Measurements from ENCODE around the gene ARL10.
A peak's percentile ranks its signal among the peaks of the same experiment; 100 is the strongest.

Gene ARL10, protein sequence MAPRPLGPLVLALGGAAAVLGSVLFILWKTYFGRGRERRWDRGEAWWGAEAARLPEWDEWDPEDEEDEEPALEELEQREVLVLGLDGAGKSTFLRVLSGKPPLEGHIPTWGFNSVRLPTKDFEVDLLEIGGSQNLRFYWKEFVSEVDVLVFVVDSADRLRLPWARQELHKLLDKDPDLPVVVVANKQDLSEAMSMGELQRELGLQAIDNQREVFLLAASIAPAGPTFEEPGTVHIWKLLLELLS

DNA sequence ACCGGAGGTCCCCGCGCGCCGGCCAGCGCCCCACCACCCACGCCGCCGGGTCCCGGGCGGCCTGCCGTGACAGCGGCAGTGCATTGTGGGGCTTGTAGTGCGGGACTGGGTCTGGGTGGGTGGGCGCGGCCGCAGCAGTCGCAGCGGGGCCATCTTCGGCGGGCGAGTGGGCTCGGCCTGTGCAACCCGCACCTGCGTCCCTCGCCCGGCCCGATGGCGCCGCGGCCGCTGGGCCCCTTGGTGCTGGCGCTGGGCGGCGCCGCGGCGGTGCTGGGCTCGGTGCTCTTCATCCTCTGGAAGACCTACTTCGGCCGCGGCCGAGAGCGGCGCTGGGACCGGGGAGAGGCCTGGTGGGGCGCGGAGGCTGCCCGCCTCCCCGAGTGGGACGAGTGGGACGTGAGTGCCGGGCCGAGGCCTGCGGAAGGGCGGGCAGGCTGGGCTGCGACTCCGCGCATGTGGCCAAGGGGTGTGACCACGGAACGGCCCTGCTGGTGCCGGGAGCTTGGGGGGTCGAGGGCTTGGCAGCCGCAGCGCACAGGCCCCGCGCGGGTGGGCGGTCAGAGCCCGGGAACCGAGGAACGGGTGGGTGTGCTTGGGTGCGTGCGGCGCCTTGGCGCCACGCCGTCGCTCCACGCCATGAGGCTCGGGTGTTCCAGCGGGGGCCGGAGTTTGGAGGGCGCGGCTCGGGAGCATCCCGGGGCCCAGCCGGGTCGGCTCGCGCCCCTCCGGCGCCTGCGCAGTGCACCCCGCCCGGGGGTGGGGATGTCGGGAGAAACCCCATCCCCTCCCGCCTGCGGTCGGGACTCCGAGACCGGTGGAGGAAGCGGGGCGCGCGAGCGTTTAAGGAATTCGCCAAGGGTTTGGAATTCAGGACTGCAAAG lies at the start of gene ARL10:
Gene ARL10 (plus strand): TSS at position 137 of the 881 bp plus-strand sequence. CDS start 77 bp downstream, at position 214.
- no peak for DNase-seq

DNA sequence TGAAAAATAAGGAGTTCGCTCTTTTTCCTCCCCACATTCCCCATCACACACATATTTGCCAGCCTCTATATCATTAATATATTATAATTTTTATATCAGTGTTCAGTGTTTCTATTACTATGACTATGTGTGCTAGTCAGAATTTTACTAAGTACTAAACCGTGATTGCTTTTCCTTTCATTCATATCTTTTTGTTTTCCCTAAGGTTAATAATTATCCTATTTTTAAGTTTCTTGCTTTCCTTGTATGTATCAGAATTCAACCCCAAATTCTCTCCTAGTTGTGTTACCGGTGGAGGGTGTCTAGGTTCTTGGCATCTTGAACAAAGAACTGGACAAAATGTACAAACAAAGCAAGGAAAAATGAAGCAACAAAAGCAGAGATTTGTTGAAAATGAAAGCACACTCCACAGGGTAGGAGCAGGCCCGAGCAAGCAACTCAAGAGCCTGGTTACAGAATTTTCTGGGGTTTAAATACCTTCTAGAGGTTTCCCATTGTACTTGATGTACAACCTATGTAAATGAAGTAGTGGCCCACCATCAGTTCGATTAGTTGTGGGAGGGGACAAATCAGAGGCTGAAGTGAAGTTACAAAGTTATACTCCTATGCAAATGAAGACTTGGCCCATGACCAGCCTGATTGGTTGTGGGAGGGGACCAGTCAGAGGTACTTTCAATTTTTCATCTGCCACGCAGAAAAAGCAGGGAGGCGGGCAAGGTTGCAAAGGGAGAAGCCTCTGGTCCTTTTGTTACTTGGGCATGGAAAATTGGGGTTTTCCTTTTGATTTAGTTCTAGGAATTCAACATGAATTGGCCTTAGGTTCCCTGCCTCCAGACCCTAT lies 47.5 kb upstream of the ARL10 start:
- DNase-seq, result no peak

DNA sequence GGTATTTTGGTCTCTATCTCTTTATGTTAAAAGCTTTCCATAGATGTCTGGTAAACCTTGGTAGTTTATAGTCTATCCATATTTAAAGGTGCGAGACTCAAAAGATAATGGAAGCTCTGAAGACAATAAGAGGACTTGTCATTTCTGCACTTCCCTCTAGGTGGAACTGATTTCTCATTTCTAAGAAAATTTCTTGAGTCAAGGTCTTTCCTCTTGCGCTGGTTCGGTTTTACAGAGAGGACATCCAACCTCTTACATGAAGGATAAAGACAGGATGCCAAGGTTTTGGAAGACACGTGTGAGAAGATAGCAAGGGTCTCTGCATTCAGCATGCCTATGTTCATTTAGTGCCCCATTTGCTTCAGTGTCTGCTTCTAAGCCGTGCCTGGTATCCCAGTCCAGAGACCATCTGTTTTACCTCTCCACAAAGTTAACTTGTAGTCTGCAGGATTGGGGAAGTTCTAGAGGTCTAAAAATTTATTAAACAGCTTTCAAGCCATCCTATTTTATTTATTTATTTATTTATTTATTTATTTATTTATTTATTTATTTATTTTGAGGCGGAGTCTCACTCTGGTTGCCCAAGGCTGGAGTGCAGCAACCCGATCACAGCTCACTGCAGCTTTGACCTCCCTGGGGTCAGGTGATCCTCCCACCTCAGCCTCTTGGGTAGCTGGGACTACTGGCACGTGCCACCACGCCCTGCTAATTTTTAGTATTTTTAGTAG lies 45.3 kb upstream of the ARL10 start:
- DNase-seq, result no peak

DNA sequence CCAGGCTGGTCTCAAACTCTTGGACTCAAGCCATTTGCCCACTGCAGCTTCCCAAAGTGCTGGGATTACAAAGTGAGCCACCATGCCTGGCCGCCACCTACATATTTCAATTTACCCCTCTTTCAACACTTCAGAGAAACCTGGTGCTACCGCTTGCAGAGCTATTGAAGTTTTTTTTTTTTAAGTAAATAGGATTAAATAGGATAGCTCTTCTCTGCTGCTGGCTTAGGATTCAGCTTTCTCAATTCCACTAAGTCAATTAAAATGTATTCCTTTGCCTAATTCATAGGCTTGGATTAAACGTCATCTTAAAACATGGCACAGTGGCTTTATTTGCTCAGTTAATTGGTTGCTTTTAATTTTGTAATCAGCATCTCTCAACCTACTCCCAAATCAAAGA lies 44.7 kb upstream of the ARL10 start:
- no peak for DNase-seq

DNA sequence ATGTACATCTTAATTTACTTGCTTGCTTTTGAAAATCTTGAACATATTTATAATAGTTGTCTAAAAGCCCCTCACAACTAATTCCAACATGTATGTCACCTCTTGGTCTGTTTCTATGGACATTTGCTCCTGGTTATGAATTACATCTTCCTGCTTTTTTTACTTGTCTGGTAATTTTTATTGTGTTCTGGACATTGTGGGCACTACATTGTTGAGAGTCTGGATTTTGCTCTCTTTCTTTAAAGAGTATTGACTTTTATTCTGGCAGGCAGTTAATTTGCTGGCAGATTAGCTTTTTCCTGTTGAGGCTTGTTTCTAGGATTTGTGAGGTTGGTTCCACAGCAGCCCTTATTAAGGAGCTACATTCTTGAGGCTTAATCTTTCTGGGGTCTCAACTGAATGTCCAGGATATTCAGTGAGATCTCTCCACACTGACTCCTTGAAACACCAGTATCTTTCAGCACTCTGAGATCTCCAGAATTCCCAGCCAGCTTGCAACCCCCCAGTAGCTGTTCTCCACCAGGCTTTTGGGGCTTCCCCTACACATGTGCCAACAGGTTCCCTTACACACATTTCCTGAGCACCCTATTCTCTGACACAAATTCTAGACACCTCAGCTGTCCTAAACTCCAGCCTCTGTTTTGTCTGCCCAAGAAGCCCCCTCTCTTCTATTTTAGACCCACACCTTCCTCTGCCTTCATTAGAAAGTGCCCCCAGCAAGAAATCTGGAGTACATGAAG lies 31.1 kb upstream of the ARL10 start:
- no peak for DNase-seq

DNA sequence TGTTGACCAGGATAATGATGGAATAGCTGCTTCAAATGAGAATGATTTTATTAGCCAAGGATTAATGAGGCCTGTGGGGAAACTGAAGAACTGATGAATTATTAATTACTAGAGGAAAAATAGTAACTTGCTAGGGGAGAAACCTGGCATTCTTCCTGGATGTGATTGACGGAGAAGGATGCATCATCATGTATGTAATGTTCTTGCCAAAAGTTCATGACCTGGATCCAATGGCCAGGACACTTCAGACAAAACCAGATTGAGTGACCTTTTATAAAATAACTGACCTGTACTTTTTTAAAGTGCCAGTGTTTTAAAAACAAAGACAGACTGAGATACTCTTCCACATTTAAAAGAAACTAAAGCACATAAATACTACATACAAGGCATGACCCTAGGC lies 27.4 kb upstream of the ARL10 start:
- DNase-seq, result no peak

DNA sequence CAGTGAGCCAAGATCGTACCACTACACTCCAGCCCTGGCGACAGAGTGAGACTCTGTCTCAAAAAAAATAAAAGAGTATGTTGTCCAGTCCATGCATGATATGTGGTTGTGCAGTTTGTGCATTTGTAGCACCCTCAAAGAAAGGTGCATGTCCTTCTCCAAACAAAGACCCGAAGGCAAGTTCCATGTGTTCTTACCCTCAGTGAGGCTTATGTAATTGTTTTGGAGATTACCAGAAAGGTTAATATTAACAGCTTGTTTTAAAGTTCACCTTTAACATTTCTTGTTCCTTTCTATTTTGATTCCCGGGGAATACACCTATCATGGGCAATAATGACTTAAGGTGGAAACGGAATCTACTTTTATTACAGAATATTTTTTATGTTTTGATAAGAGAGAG lies 26.0 kb upstream of the ARL10 start:
- no peak for DNase-seq

DNA sequence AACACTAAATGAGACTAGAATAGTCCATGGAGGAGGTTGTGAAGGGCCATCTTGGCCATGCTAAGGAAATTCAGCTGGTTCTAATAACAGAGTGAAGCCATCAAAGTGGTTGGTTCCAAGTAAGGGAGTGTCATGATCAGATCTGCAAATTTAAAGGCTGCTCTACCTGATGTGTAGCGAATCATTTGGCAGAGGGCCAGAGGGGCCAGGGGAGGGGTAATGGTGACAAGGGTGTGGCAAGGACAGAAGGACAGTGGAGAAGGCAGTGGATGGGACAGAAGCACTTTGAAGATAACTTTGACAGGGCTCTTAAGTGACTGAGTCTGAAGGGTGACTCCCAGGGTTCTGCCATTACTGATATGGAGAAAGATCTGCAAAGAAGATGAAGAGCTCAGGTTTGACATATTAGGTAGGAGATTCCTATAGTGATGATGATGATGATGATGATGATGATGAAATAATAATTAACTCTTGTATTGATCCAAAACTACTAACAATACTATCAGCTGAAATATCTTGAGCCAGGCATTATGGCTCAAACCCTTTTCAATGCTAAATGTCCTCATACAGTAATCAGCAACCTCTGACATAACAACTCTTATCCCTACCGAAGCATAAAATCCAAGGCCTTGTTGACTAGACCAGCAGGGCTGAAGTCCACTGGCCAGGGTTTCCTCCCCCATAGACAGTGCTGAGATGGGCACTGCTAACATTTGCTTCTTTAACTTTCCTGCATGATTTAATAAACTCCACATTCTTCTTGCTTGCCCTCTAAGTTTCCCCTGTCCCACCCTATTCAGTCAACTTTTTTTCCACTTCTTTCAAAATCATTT lies 23.7 kb upstream of the ARL10 start:
- DNase-seq, result no peak

DNA sequence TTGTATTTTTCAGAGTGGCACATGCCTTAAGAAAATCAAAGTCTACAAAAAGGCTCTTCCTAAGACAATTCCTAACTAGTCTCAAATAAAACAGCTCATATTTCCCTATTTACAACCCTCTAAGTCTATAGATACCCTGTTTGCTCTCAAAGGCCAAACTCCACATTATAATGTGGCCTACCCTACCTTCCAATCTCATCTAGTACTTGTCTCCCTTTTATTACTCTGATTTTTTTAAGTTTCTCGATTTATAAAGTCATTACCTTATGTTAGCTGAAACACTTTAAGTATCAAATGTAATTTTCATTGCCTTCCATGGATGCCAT lies 23.2 kb upstream of the ARL10 start:
- no peak for DNase-seq

DNA sequence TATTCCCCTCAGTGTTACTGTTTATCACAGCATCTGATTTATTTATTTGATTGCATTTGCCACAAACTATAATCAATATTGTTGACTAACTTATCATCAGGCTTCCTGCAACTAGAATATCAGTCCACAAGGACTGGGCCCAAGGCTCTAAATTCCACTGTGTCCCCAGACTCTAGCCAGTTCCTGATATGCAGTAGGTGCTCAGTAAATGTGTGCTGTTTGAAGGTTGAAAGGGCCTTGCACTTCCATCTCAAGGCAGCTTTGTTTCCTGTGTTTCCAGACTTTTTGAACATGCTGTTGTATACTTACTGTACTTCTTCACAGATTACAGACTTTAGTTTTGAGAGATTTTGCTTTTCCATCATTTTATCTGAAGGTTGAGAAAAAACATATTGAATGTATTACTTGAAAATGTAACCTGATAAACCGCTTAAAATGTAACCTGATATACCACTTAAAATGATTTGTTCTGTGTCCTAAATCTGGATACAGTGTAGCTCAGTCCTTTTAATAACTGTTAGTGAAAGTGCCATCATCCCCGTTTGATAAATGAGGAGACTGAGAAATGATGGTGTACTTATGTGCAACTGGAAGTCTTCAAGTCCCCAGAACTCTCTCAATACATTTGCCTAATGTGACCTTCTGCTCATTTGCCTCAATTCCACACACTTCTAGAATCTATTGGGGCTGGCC lies 22.4 kb upstream of the ARL10 start:
- DNase-seq, result no peak

DNA sequence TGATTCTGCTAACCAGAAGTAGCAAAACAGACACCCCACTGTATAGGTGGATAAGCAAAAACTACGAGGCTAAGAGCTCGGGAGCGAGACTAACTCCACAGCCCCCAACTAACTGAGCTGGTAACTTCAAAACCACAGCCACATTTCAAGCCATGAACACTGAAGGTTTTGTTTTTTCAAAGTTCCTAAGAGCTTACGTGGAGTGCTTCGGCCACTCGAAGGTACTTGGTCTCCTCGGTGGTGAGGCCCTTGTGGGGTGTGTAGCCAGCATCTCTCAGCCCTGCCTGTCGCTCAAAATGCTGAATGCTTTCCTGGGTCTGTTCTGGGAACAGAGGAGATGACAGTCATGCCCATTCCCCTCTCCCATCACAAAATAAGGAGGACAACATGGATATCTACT lies 14.9 kb upstream of the ARL10 start:
- DNase-seq, result no peak

DNA sequence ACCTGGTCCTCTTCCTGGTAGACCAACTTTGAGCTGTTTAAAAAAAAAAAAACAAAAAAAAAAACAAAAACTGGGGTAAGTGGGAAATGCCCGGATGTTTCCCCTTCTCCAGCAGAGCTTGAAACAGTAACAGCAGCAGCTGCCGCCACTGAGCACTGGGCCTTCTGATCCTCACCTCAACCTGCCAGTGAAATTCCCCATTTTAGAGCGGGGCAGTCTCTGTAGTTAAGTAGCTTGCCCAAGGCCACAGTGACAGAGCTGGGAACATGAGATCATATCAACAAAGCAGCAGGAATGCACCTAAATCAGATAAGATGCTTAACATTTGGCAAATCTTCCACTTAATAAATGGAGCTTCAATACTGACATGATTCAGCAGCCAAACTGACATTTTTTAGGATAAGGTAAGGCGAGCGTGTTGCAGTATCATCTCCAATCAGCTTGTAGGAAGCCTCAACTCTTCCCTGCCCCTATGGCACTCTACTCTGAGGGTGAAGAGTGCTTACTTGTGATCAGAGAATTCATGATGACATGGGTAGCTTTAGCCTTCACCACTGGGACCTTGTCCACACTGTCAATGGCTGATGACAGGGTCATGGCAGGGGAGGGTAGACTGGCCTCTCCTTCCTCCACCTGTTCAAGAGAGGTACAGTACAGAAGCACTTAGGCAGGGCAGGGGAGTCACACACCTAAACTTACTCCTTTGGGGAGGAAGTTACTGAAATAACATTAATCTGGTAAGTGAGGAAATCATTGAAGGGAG lies 13.0 kb upstream of the ARL10 start:
- DNase-seq, result no peak

DNA sequence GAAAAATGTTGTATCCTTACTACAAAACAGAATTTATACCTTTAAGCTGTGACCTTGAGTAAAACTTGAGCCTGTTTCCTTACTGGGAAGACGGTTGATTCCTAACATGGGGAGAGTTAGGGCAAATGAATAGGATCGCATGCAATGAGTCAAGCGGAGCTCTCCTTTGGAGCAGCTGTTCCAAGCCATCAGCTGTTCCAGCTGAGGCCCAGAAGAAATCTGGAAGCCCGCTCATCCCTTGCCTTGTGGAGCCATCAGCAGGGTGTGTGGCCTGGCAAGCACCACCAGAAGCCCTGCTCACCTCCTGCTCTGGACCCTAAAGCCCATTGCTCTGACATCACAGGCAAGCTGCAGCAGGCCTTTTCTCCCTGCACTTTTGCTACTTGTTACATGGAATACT lies 11.8 kb upstream of the ARL10 start:
- DNase-seq, result no peak

DNA sequence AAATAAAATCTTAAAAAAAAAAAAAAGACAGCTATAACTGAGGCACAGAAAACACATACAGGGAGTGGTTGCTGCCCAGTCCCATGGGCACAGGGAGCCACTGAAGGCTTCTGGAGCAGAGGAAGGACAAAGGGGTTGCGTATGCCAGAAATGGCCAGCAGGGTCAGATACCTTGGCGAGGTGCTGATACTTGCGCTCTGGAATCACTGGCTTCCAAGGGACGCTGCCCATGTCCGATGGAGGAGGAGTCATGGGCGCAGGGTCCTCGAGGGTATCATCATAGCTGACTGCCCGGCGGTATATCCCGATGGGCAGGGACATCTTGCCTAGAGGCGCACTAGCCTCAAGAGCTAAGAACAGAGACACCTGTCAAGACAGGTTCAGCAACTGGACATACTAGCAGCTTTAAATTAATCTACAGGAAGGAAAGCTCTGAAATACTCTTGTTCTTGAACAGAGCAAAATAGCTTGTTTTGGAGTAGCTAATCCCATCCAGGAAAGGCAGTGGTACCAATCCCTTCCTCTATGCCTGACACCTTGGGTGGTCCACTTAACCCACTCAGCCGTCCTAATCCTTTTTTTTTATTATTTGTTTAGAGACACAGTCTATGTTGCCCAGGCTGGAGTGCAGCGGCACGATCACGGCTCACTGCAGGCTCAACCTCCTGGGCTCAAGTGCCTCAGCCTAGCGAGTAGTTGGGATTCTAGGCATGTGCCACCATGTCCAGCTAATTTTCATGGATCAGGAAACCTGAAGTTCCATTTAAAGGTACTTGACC lies 9.7 kb upstream of the ARL10 start:
- DNase-seq, result no peak

DNA sequence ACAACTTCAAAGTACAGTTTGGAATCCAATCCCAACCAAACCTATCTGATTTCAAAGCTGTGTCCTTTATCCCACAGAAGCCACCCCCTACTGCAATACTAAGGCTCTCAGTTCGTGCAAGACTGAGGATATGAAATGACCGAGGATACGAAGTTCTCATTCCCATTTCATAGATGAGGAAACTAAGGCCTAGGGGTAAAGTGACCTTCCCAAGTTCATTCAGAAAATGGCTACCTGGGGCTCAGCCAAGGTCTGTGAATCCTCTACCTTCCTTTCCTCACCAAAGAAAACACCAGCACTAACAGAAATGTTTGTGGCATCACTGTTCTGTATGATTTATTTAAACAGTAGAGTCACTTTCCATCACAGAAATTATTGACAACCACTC lies 9.1 kb upstream of the ARL10 start:
- DNase-seq, result no peak

DNA sequence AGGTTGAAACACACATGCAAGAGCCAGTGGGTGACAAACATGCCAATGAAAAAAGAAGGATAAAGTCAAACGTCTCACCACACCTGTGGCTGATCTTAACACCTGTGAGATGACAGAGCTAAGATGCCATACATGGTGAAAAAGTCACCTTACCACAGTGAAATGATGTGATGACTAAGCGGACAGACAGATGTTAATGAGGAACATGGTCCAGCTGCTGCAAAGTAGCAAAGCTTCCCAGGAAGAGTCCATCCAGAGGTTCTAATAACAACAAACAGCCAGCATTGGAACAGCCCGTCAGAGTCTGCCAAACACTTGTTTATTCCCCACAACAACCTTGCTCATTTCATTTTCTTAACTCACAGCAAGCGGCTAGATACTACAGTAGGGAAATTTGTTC lies 5.6 kb upstream of the ARL10 start:
- no peak for DNase-seq

DNA sequence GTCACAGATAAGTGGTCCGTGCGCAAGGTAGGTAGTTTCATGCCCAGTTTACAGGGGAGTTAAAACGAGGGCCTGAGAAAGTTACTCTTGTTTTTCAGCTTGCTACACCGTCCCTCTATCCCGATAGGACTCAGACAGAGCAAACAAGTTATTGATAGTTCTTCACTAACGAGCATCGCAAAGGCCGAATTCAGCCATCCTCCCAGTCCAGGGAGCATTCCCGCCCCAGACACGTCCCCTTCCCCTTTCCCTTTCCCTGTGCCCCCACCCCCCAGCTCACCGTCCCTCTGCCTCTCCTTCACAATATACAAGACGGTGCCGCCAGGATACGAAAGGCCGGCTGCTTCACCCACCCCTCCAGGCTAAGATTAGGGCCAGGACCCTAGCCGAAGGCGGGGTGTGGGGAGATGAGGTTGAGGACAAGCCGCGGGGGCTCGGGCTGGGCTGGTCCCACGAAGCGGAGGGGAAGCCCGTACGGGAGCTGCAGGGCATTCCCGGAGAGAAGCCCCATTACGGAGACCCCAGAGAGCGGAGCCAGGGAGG lies 4.3 kb upstream of the ARL10 start:
- no peak for DNase-seq

DNA sequence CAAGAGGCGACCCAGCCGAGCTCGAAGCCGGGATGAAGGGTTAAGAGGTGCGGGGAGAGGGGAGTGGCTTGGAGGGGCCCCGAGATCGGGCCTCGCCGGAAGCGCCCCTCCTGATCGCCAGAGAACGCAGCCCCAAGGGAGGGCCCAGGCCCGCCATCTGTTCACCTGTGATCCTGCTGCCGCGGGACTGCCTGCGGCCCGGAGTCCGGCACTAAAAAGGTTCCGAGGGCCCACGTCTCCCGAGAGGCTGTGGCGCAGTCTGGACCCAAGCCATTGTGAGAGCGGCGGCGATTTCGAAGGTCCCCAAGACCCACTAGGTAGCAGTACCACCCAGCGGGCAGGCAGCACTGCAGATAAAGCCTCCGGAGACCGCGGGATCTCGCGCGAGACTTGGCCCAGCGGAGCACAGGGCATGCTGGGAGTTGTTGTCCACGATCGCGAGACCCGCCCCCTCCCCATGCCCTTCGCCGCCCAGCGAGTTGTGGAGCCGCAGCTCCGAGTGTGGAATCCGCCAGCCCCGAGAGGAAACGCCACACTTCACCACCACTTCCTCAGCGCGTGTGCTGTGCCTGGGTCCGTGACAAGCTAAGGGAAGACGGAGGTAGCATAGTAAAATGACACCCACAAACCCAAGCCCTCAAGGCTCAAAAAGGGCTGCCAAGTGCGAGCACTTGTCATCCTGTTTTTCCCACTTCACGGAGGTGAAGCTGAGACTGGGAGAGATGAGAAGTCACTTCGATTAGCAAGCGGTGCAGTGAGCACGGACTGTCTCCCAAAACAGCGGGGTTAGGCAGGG lies 3.7 kb upstream of the ARL10 start, which contains the start of gene KIAA1191:
Gene KIAA1191 (minus strand): TSS at position 328 of the 796 bp plus-strand sequence. CDS start 2,256 bp downstream, outside the sequence.
- DNase-seq, result peak; percentile 92

Data from NK-92 treated with Interleukin-12 subunit alpha and Interleukin-12 subunit beta, amount 100 ng/mL, for 24 hours (cell line).